ENCODE data around the gene SLC66A2. TPM values are rescaled to one million over a fixed set of nuclear protein-coding genes. Genes with fewer than 3 reads are reported as not detected.
"Not testable (repeated sequence)": the region's sequence is repeated elsewhere in the genome, so short reads cannot be mapped to it uniquely, and the experiment has no call there.

The SLC66A2 gene
- total RNA-seq = 100 to 1,000 TPM in 1 of 5 donors, 10 to 100 TPM in 4; 18.1 to 148 (median 25.5) TPM
- 10 to 100 TPM; 19.1 to 31.1 (median 20.0) TPM for polyA plus RNA-seq
- long read RNA-seq, donor 1, partial matches to known transcripts = 0 of 5 reads
- long read RNA-seq, donor 1, other reads (novel, unspliced or antisense) = 0 of 5 reads
- long read RNA-seq, donor 2, partial matches to known transcripts = 0 of 4 reads
- long read RNA-seq, donor 2, other reads (novel, unspliced or antisense) = 0 of 4 reads
- long read RNA-seq, donor 3, partial matches to known transcripts = 0 of 4 reads
- long read RNA-seq, donor 3, other reads (novel, unspliced or antisense) = 0 of 4 reads
- long read RNA-seq, donor 4 = 0 reads
- long read RNA-seq, donor 5, partial matches to known transcripts = 0 of 8 reads
- long read RNA-seq, donor 5, other reads (novel, unspliced or antisense) = 0 of 8 reads
- long read RNA-seq, donor 6, transcript PQLC1-203 (6 exons, 2,555 nt) = major isoform, 5 of 14 reads
- long read RNA-seq, donor 6, partial matches to known transcripts = 0 of 14 reads
- long read RNA-seq, donor 6, other reads (novel, unspliced or antisense) = 0 of 14 reads
- long read RNA-seq, donor 7, partial matches to known transcripts = 0 of 7 reads
- long read RNA-seq, donor 7, other reads (novel, unspliced or antisense) = 0 of 7 reads
- long read RNA-seq, donor 8, partial matches to known transcripts = 0 of 2 reads
- long read RNA-seq, donor 8, other reads (novel, unspliced or antisense) = 0 of 2 reads
- long read RNA-seq, donor 9, partial matches to known transcripts = 0 of 4 reads
- long read RNA-seq, donor 9, other reads (novel, unspliced or antisense) = 0 of 4 reads
- long read RNA-seq, donor 10, partial matches to known transcripts = 0 of 5 reads
- long read RNA-seq, donor 10, other reads (novel, unspliced or antisense) = 0 of 5 reads

DNA sequence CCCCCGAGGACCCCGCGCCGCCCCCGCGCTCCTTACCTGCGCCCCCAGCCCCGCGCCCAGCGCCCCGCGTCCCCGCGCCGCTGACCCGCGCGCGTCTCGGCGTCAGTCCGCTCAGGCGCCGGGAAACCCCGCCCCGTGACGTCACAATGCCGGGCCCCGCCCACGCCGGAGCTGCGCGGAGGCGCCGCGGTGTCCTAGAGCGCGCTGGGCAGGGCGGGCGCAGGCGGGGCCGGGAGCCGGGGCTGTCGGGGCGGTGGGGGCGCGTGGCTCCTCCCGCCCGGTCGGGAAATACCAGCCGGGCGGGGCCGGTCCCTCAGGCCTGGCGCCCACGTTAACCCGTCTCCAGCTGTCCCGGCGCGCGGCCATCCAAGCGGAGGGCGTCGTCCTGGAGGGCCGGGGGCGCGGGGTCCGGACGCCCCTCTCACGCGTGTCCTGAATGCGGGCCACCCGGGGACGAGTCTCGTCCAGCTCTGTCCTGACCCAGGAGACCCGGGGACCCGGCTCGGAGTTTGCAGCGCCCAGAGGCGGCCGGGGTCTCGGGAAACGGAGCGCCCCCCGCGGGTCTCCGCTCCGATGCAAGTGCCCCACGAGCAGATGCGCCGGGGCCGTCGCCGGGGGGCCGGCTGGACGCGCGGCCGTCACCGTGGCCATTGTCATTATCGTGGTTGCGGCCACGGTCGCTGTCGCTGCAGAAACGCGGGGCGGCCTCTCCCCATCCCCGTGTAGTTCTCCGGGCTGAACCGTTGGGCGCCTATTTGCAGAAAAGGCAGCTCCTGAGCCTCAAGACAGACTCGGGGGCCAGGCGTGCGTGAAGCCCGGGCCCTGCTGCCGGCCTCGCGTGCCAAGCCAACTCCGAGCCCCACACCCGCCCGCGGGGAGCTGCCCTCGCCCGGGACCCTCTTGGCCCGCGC, at the start of gene SLC66A2:
SLC66A2 (minus strand) TSS at position 109 of the 911 bp plus-strand sequence. CDS start 727 bp downstream, outside the sequence.
- Histone ChIP-seq H3K36me3 (peaks cover 0 to 13% (median 8%) of the 10 kb centered on the region in 4 donors), H3K27ac (peak within 1 kb of the TSS; percentile 74 to 93 (median 91)), H3K27me3 (no peaks in the 10 kb centered on the region), H3K4me3 (peak within 1 kb of the TSS; percentile 82 to 99 (median 94)), H3K4me1 (peaks cover 26 to 53% (median 47%) of the 10 kb centered on the region in 4 donors), H3K9me3 (no peaks in the 10 kb centered on the region)
- intact Hi-C loops (cut with DNase I; ENCODE audit: low total_unique reads) = loop anchor here (10.0 kb wide), 1 partner anchor 267 kb away; no protein-coding TSS in a partner anchor
- DNase-seq = peak; percentile 94 to 97
- 0 to 1% (median 1%) methylated on average over 32 to 126 of the region's 126 CpGs for WGBS, 5 donors
- TF ChIP-seq POLR2AphosphoS5 (IDR thresholded peaks at IDR 0.05) = peak; percentile 54 to 86 (median 81)
- no peak for TF ChIP-seq CTCF (IDR thresholded peaks at IDR 0.05)

DNA sequence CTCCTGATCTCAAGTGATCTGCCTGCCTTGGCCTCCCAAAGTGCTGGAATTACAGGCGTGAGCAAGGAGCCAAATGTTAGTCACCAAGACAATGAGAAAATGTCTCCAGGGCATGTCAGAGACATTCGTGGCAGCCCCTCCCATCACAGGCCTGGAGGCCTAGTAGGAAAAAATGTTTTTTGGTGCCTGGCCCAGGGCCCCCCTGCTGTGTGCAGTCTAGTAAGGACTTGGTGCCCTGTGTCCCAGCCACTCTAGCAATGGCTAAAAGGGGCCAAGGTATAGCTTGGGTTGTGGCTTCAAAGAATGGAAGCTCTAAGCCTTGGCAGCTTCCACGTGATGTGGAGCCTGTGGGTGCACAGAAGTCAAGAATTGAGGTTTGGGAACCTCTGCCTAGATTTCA, 49.4 kb upstream of the SLC66A2 start:
- H3K27ac ChIP-seq = no peak overlapping the region
- DNase-seq = no peak
- no peaks in the 10 kb centered on the region for H3K4me1 ChIP-seq
- intact Hi-C loops (cut with DNase I; ENCODE audit: low total_unique reads) = no loop called here
- no peak overlapping the region for H3K4me3 ChIP-seq
- H3K9me3 ChIP-seq = peaks cover 9 to 27% (median 19%) of the 10 kb centered on the region in 4 donors
- H3K27me3 ChIP-seq = no peaks in the 10 kb centered on the region
- 80 to 86% (median 82%) methylated on average over 3 of the region's 3 CpGs for WGBS, 5 donors
- no peaks in the 10 kb centered on the region for H3K36me3 ChIP-seq
- TF ChIP-seq POLR2AphosphoS5 (IDR thresholded peaks at IDR 0.05) = no peak
- TF ChIP-seq CTCF (IDR thresholded peaks at IDR 0.05) = no peak
- TF ChIP-seq EP300 (IDR thresholded peaks at IDR 0.05) = no peak
- no peak for TF ChIP-seq POLR2A (IDR thresholded peaks at IDR 0.05)

DNA sequence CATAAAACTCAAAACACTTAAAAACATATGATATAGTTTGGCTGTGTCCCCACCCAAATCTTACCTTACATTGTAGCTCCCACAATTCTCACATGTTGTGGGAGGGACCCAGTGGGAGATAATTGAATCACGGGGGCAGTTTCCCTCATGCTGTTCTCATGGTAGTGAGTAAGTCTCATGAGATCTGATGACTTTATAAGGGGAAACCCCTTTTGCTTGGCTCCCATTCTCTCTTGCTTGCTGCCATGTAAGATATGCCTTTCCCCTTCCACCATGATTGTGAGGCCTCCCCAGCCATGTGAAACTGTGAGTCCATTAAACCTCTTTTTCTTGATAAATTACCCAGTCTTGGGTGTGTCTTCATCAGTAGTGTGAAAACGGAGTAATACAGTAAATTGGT, 48.2 kb upstream of the SLC66A2 start:
- H3K27ac ChIP-seq; intact Hi-C loops (cut with DNase I; ENCODE audit: low total_unique reads); H3K4me3 ChIP-seq; H3K36me3 ChIP-seq; H3K4me1 ChIP-seq; H3K27me3 ChIP-seq; DNase-seq: not testable (repeated sequence)
- WGBS, 5 donors = 77 to 88% (median 85%) methylated on average over 2 of the region's 2 CpGs
- H3K9me3 ChIP-seq = peaks cover 9 to 27% (median 19%) of the 10 kb centered on the region in 4 donors

- Histone ChIP-seq H3K4me1 (peaks cover 10 to 20% (median 15%) of the 10 kb centered on the region in 4 donors), H3K27ac (no peak overlapping the region), H3K9me3 (no peaks in the 10 kb centered on the region), H3K27me3 (no peaks in the 10 kb centered on the region), H3K36me3 (no peaks in the 10 kb centered on the region), H3K4me3 (no peak overlapping the region)
- intact Hi-C loops (cut with DNase I; ENCODE audit: low total_unique reads) = no loop called here
- WGBS, 5 donors = 72 to 87% (median 84%) methylated on average over 2 of the region's 2 CpGs
- no peak for TF ChIP-seq POLR2A (IDR thresholded peaks at IDR 0.05)
- no peak for TF ChIP-seq POLR2AphosphoS5 (IDR thresholded peaks at IDR 0.05)
- TF ChIP-seq CTCF (IDR thresholded peaks at IDR 0.05) = no peak
- TF ChIP-seq EP300 (IDR thresholded peaks at IDR 0.05) = no peak
- no peak for DNase-seq
Measured at GRCh38 chr18:79991494-79991893, 40.0 kb upstream of the SLC66A2 start.

Measured in stomach (tissue), 19 donors.